ENCODE data around the gene NF1. TPM values are rescaled to one million over a fixed set of nuclear protein-coding genes. Genes with fewer than 3 reads are reported as not detected.
A peak's percentile ranks its signal among the peaks of the same experiment; 100 is the strongest.

NF1 gene
- total RNA-seq, 1 donor from 2014 or later = 33.2 TPM

DNA sequence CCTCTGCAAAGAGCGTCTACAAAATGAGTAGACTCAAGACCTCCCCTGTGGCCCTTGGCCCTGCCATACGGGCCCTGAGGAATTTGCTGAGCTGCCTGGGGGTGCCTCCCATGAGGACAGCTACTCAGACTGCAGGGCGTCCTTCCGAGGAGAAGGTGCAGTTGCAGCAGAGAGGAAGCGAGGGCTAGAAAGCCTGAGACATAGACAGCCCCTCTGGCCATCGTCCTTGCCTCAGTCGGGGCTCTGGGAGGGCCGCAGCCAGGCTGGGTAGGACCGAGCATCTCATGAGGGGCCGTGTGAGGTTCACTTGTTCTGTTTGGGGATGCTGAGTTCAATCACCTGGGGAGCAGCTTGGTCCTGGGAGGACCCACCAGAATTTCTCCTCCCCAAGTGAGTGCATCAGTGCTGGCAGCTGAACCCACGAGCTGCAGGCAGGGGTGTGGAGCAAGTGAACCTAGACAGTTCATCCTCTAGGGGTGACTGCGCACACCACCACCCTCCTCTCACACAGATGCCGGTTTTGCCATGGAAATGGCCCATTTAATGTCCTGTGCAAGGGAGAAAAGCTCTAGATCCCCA lies 317.0 kb downstream of the NF1 start:
- TF ChIP-seq, protein P1, sequence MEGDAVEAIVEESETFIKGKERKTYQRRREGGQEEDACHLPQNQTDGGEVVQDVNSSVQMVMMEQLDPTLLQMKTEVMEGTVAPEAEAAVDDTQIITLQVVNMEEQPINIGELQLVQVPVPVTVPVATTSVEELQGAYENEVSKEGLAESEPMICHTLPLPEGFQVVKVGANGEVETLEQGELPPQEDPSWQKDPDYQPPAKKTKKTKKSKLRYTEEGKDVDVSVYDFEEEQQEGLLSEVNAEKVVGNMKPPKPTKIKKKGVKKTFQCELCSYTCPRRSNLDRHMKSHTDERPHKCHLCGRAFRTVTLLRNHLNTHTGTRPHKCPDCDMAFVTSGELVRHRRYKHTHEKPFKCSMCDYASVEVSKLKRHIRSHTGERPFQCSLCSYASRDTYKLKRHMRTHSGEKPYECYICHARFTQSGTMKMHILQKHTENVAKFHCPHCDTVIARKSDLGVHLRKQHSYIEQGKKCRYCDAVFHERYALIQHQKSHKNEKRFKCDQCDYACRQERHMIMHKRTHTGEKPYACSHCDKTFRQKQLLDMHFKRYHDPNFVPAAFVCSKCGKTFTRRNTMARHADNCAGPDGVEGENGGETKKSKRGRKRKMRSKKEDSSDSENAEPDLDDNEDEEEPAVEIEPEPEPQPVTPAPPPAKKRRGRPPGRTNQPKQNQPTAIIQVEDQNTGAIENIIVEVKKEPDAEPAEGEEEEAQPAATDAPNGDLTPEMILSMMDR (IDR thresholded peaks at IDR 0.05; ENCODE audit: insufficient read depth, low read length, severe bottlenecking) = no peak
- H3K4me3 ChIP-seq (ENCODE audit: low read depth, low read length) = no peak overlapping the region

DNA sequence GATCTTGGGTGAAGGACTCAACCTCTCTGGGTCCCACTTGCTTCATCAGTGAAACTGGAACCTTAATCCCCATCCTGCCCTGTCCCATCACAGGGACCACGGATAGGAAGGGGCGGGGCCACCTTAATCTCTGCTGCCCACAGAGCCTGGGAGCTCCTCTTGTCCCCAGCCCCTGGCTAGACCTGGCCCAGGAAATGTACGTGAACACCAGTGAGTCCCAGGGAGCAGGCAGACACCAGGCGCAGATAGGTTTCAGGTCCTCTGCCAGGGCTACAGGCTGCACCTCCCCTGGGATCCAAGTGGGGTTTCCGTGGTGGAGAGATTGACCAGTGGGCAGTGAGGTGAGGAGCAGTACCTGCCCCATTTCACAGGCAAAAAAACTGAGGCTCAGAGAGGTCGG lies 317.7 kb downstream of the NF1 start:
- no peak for FAIRE-seq
- no peak for DNase-seq (ENCODE audit: low read depth)
- no peaks in the 10 kb centered on the region for H3K36me3 ChIP-seq (ENCODE audit: control insufficient read depth, insufficient read depth, low read length)
- H3K4me3 ChIP-seq (ENCODE audit: low read depth, low read length) = no peak overlapping the region
- TF ChIP-seq, protein P1 (IDR thresholded peaks at IDR 0.05; ENCODE audit: insufficient read depth, low read length, severe bottlenecking) = no peak
- H3K27me3 ChIP-seq (ENCODE audit: control insufficient read depth, insufficient read depth, low read length) = peaks cover 1% of the 10 kb centered on the region

More for the DNA sequence above, 317.0 kb downstream of the NF1 start:
- no peak for DNase-seq (ENCODE audit: low read depth)
- Histone ChIP-seq H3K27me3 (ENCODE audit: control insufficient read depth, insufficient read depth, low read length) (peaks cover 1% of the 10 kb centered on the region), H3K36me3 (ENCODE audit: control insufficient read depth, insufficient read depth, low read length) (no peaks in the 10 kb centered on the region)
- FAIRE-seq = no peak

DNA sequence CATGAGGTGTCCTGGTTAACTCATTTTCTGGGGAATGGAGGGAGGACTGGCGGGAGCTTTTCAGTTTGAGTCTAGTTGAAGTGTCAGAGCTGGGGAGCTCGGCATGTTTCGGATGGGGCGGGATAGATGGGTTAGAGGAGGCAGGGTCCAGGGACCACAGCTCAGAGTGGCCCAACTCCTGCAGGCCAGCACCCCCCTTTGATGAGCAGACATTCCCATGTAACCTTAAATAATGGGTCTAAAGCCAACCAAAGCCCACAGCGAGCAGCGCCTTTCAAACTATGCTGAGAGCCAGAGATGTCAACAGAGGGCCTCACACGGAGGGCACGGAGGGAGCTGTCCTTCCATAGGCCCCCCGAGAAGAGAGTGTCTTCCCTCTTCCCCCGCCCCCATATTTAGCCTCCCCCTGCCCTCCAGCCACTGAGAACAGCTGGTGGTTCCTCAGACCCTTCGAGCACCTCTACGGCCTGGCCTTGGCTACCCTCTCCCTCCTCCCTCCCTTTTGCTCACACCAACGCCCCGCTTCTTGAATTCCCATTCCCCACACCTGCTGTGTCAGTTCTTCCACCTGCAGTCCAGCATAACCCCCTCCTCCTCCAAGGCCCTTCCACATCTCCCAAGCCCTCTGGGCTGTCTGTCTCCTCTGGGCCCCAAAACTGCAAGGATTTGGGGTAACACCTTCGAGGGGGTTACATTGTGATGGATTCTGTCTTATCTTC lies 318.5 kb downstream of the NF1 start:
- H3K4me3 ChIP-seq (ENCODE audit: low read depth, low read length) = no peak overlapping the region
- H3K27me3 ChIP-seq (ENCODE audit: control insufficient read depth, insufficient read depth, low read length) = peaks cover 1% of the 10 kb centered on the region
- TF ChIP-seq, protein P1 (IDR thresholded peaks at IDR 0.05; ENCODE audit: insufficient read depth, low read length, severe bottlenecking) = no peak
- no peak for FAIRE-seq
- DNase-seq (ENCODE audit: low read depth) = no peak
- H3K36me3 ChIP-seq (ENCODE audit: control insufficient read depth, insufficient read depth, low read length) = no peaks in the 10 kb centered on the region

DNA sequence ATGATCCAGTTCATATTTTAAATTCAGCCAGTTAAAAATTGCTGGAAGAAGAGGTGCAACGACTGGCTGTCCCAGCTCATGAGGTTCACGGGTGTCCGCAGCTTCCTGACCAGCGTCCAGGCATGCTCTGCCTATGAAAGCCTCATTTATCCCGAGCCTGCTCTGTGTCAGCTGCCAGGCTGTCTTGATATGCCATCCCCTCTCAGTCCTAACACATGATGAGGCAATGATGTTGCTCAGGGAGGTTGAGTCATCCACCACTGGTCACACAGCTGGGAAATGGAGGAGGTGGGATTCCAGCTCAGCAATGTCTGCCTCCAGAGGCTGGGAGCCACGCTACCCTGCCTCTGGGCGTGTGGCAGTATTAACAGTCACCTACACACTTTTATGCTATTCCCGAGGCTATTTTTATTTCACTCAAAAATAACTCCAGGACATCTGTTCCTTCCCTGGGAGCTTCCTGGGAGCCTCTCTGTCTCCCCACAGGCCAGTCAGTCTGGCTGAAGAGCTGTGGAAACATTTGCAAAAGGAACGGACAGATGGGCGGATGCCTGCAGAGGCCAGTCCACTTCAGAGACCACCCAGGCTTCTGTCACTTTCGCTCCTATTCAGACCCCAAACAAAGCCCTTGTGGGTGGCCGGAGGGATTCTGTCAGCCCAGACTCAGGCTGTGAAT lies 319.2 kb downstream of the NF1 start:
- DNase-seq (ENCODE audit: low read depth) = peak; percentile 83
- TF ChIP-seq, protein P1 (IDR thresholded peaks at IDR 0.05; ENCODE audit: insufficient read depth, low read length, severe bottlenecking) = no peak
- H3K27me3 ChIP-seq (ENCODE audit: control insufficient read depth, insufficient read depth, low read length) = peaks cover 1% of the 10 kb centered on the region
- H3K36me3 ChIP-seq (ENCODE audit: control insufficient read depth, insufficient read depth, low read length) = no peaks in the 10 kb centered on the region
- H3K4me3 ChIP-seq (ENCODE audit: low read depth, low read length) = no peak overlapping the region
- FAIRE-seq = no peak

DNA sequence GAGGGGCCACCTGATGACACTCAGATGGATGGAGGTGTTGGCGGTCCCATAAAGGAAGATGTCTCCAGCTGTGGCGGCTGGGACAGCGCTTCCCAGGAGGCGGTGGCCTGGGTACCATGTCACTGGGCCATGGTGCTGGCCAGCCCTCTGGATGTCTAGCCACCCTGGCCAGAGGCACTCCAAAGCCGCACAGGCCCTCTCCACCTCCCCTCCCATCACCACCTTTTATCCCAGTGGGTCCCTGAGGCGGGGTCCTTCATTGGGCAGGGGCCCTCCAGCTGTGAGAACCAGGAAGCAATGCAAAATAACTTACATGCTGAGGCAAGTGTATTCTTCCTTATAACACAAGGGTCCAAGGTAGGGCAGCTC lies 319.8 kb downstream of the NF1 start:
- FAIRE-seq = no peak
- TF ChIP-seq, protein P1 (IDR thresholded peaks at IDR 0.05; ENCODE audit: insufficient read depth, low read length, severe bottlenecking) = no peak

More for the DNA sequence above, 319.8 kb downstream of the NF1 start:
- DNase-seq (ENCODE audit: low read depth) = no peak
- peaks cover 1% of the 10 kb centered on the region for H3K27me3 ChIP-seq (ENCODE audit: control insufficient read depth, insufficient read depth, low read length)
- no peaks in the 10 kb centered on the region for H3K36me3 ChIP-seq (ENCODE audit: control insufficient read depth, insufficient read depth, low read length)
- no peak overlapping the region for H3K4me3 ChIP-seq (ENCODE audit: low read depth, low read length)

All from bronchial epithelial cell (primary cell).